Large intestine (tissue), 12 donors: ENCODE measurements around the gene HEMGN. TPM values are rescaled to one million over a fixed set of nuclear protein-coding genes. Genes with fewer than 3 reads are reported as not detected.
A peak's percentile ranks its signal among the peaks of the same experiment; 100 is the strongest.

Source experiments
- DNase-seq, 2 donors: peaks; one replicate each; pipeline versions ENCODE4 v3.0.0 to v3.0.0-alpha.2; 2013
- H3K27ac ChIP-seq: one replicate; pipeline ENCODE4 v1.5.1; 2013; ENCODE audit warnings: low read length
- H3K27me3 ChIP-seq: 2 replicates; pipeline ENCODE4 v1.6.1; 2013; ENCODE audit warnings: low read length; ENCODE audit not compliant: control insufficient read depth, insufficient read depth
- H3K36me3 ChIP-seq: 2 replicates; pipeline ENCODE4 v1.6.1; 2013; ENCODE audit warnings: low read length; ENCODE audit not compliant: control insufficient read depth, insufficient read depth
- H3K4me1 ChIP-seq: one replicate; pipeline ENCODE4 v1.6.1; 2013; ENCODE audit warnings: low read length; ENCODE audit not compliant: control insufficient read depth, insufficient read depth
- H3K4me3 ChIP-seq: one replicate; pipeline ENCODE4 v1.5.1; 2013; ENCODE audit warnings: low read length
- H3K9me3 ChIP-seq: one replicate; pipeline ENCODE4 v1.6.1; 2013; ENCODE audit warnings: mild to moderate bottlenecking, low read depth, low read length, moderate library complexity; ENCODE audit not compliant: control insufficient read depth
- WGBS: methylation state at CpG from one replicate; pipeline ENCODE4 v1.1.5; 2013; ENCODE audit warnings: low lambda C conversion rate; ENCODE audit not compliant: insufficient coverage; 5-methylcytosine and 5-hydroxymethylcytosine counted together
- long read RNA-seq, 11 donors: transcript quantifications; one replicate each; lab custom pipeline, GENCODE V29; 2026
- polyA plus RNA-seq: library from polyadenylated mRNA; unstranded; fragments of 120-200 nt; gene quantifications from one replicate; pipeline ENCODE4 v1.2.1, GENCODE V29; 2013

The HEMGN gene, protein sequence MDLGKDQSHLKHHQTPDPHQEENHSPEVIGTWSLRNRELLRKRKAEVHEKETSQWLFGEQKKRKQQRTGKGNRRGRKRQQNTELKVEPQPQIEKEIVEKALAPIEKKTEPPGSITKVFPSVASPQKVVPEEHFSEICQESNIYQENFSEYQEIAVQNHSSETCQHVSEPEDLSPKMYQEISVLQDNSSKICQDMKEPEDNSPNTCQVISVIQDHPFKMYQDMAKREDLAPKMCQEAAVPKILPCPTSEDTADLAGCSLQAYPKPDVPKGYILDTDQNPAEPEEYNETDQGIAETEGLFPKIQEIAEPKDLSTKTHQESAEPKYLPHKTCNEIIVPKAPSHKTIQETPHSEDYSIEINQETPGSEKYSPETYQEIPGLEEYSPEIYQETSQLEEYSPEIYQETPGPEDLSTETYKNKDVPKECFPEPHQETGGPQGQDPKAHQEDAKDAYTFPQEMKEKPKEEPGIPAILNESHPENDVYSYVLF
- 4.4 TPM for polyA plus RNA-seq
- long read RNA-seq, donor 1: 0 reads
- long read RNA-seq, donor 2: 0 reads
- long read RNA-seq, donor 3: 0 reads
- long read RNA-seq, donor 4: 0 reads
- long read RNA-seq, donor 5: 0 reads
- long read RNA-seq, donor 6: 0 reads
- long read RNA-seq, donor 7: 0 reads
- long read RNA-seq, donor 8: 0 reads
- long read RNA-seq, donor 9: 0 reads
- long read RNA-seq, donor 10, partial matches to known transcripts: 0 of 1 reads
- long read RNA-seq, donor 10, other reads (novel, unspliced or antisense): 0 of 1 reads
- long read RNA-seq, donor 11: 0 reads

DNA sequence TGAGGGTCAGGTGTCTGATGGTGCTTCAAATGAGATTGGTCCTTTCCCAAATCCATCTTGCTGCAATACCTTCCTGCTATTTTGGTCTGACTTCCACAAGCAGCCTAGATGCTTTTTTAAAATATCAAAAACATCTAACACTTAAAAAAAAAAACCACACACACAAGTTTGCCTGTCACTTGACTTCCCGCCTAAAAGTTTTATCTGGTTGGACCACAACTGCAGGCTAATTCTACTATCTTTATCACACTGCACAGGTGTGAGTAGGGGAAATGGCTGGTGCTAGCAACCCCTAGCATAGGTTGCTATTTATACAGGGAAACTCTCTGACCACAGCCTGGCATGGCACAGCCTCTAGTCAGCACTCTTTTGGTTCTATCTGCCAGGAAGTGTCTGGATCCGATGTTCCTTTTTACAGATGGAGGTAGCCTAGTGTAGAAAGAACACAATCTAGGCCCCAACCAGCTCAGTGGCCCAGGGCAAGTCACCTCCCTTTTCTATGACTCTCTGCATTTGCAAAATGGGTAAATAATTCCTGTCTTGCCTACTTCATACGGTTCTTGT is at the start of gene HEMGN:
Gene HEMGN, minus strand, starts transcription at position 92 of the 564 bp plus-strand sequence. Its CDS starts 36 bp downstream, at position 56.
- H3K27ac ChIP-seq: no peak within 1 kb of the TSS

DNA sequence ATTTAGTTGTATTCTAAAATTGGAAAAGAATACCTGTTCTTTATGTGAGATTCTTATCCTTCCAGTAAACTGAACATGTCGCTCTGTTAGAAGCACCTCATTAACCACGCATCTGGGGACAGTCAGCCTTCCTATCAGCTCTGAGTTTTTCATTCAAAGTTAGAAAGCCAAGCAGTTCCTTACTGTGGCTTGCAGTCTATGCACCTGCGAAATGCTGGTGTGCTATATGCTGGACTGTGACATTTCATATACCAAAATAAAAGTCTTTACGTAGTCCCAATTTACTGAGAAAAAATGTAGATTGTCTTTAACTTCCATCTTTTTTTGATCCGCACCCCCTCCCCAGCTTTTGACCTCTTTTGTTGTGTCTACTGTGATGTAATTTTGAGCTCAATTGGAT is 49.5 kb upstream of the HEMGN start:
- WGBS: 80% methylated on average over 3 of the region's 5 CpGs
- Histone ChIP-seq H3K4me3 (no peak overlapping the region), H3K27ac (no peak overlapping the region), H3K4me1 (peaks cover 9% of the 10 kb centered on the region), H3K27me3 (no peaks in the 10 kb centered on the region), H3K36me3 (no peaks in the 10 kb centered on the region), H3K9me3 (peaks cover 3% of the 10 kb centered on the region)
- no peak for DNase-seq

More for the DNA sequence above, at the start of gene HEMGN:
- no peaks in the 10 kb centered on the region for H3K36me3 ChIP-seq
- no peaks in the 10 kb centered on the region for H3K4me1 ChIP-seq
- H3K9me3 ChIP-seq: no peaks in the 10 kb centered on the region
- H3K4me3 ChIP-seq: no peak within 1 kb of the TSS
- WGBS: 80% methylated on average over 1 of the region's 3 CpGs
- no peak for DNase-seq
- H3K27me3 ChIP-seq: peaks cover 37% of the 10 kb centered on the region

DNA sequence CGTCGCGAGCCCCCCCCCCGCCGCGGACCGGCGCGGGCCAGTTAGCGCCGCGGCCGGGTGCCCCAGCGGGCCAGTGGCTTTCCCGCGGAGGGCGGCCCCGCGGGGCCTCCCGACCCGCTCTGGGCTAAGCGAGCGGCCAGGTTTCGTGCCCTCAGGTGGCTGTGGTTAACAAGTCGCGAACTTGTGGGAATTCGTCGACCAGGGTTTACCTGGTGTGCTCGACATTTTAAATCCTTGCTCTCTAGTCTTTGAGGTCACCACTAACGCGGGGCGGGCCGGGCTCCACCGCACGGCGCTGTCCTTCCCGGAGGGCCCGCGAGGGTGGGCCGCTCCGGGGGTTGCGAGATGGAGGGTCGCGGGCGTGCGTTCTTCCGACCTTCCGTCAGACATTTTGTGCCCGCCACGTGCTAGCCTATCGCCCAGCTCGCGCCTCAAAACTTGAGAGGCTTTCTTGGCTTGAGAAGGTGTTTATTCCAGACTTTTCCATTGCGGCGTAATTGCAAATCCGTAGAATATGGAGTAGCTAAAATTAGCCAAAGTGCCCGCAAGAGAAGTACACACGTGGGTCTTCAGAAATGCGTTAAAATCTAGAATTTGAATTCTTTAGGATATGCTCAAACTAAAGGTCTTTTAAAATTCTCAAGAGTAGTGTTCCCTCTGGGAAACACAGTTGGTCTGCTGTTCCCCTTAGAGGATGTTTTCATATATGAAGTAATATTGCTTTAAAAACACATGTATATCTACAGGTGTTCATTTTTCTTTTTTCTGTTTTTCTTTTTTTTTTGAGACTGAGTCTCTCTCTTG is 47.3 kb upstream of the HEMGN start:
- Histone ChIP-seq H3K27me3 (no peaks in the 10 kb centered on the region), H3K27ac (peak overlapping the region; percentile 74), H3K4me3 (peak overlapping the region; percentile 53), H3K36me3 (no peaks in the 10 kb centered on the region), H3K9me3 (peaks cover 3% of the 10 kb centered on the region), H3K4me1 (peaks cover 11% of the 10 kb centered on the region)
- DNase-seq: no peak
- 58% methylated on average over 3 of the region's 59 CpGs for WGBS

GRCh38 chr9:97984188-97985057 is 46.5 kb upstream of the HEMGN start:
- no CpG with 5 or more reads among the region's 116 CpGs for WGBS
- Histone ChIP-seq H3K36me3 (no peaks in the 10 kb centered on the region), H3K27ac (peak overlapping the region; percentile 92), H3K9me3 (peaks cover 3% of the 10 kb centered on the region), H3K4me3 (peak overlapping the region; percentile 87), H3K4me1 (peaks cover 8% of the 10 kb centered on the region), H3K27me3 (no peaks in the 10 kb centered on the region)
- peak; percentile 53 to 87 for DNase-seq

DNA sequence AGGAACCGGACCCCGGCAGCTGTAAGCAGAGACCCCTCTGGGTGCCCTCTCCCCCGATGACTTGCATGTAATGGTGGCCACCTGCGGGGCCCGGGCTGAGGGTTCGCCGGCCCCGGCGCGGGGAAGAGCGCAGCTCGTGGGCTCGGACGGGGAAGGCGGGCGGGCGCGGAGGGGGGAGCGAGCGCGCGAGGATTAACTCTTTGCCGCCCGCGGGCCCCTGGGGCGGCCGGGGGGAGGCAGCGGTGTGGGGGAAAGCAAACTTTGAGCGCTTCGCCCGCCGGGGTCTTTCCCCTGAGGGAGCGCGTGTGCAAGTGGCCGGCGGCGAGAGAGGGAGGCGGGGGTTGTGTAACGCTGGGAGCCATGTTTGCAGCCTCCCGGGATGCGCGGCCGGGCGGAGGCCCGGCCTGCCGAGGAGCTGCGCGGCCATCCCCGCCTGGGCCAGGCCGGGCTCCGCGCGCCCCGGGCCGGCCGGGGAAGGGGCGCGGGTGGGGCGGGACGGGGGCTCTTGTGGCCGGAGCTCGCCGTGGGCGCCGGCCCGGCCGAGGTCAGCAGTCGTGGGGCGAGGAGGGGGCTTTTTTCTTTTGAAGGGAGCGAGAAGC is 45.7 kb upstream of the HEMGN start:
- Histone ChIP-seq H3K4me1 (peaks cover 8% of the 10 kb centered on the region), H3K27me3 (no peaks in the 10 kb centered on the region)
- no CpG with 5 or more reads among the region's 70 CpGs for WGBS

DNA sequence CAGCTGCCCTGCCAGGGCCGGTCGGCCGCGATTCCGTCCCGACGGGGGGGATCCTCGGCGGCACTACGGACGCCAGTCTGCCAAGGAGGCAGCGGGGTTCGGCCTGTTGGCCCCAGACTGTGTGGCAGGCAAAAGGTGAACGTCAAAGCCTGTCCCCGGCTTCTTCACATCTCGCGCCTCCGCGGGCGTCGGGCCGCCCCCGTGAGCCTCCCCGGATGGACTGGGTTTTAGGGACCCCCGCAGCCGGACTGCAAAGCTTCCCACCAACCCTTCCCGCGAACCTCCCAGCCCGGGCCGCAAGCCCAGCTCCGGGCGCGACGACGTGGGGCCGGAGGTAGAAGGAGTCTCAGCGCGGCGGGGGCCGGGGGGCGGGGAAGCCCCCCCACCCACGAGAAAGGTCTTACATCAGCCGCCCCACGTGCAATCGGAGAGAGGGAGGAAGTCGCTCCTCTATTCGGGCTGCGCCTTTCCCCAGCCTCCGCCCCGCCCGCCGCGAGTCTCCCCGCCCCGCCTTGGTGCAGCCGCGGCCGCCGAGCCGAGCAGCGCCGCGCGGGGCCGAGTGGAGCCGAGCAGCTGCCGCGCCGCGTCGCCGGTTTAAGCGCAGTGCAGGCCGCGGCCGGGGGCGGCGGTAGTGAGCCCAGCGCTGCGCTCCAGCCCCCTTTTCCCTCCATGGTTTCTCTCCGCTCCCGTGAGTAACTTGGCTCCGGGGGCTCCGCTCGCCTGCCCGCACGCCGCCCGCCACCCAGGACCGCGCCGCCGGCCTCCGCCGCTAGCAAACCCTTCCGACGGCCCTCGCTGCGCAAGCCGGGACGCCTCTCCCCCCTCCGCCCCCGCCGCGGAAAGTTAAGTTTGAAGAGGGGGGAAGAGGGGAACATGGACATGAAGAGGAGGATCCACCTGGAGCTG is 45.0 kb upstream of the HEMGN start, which contains the start of gene ANP32B:
Gene ANP32B, plus strand, starts transcription at position 659 of the 906 bp plus-strand sequence. Its CDS starts 215 bp downstream, at position 874.
- peak within 1 kb of the TSS; percentile 92 for H3K27ac ChIP-seq
- peak; percentile 88 to 96 for DNase-seq
- no peaks in the 10 kb centered on the region for H3K36me3 ChIP-seq
- H3K27me3 ChIP-seq: no peaks in the 10 kb centered on the region
- H3K4me1 ChIP-seq: peaks cover 8% of the 10 kb centered on the region
- peak within 1 kb of the TSS; percentile 87 for H3K4me3 ChIP-seq
- no CpG with 5 or more reads among the region's 105 CpGs for WGBS
- H3K9me3 ChIP-seq: peaks cover 3% of the 10 kb centered on the region

More for the DNA sequence above, 45.7 kb upstream of the HEMGN start:
- Histone ChIP-seq H3K9me3 (peaks cover 3% of the 10 kb centered on the region), H3K27ac (peak overlapping the region; percentile 92), H3K4me3 (peak overlapping the region; percentile 87), H3K36me3 (no peaks in the 10 kb centered on the region)
- DNase-seq: peak; percentile 37 to 84

GRCh38 chr9:97981846-97982682 is 44.1 kb upstream of the HEMGN start:
- Histone ChIP-seq H3K9me3 (peaks cover 3% of the 10 kb centered on the region), H3K36me3 (no peaks in the 10 kb centered on the region), H3K27me3 (no peaks in the 10 kb centered on the region), H3K27ac (peak overlapping the region; percentile 60), H3K4me1 (peaks cover 8% of the 10 kb centered on the region), H3K4me3 (peak overlapping the region; percentile 87)
- DNase-seq: no peak
- 100% methylated on average over 1 of the region's 15 CpGs for WGBS
